ENCODE data around the gene IL5.

Gene IL5

GRCh38 chr5:132498152-132498551 lies 45.2 kb downstream of the IL5 start:
- no peak for DNase-seq

GRCh38 chr5:132497488-132497997 lies 45.8 kb downstream of the IL5 start:
- DNase-seq, result no peak

GRCh38 chr5:132496631-132497487 lies 46.5 kb downstream of the IL5 start:
- no peak for DNase-seq

- peak; percentile 76 for DNase-seq
These were observed 47.1 kb downstream of the IL5 start for GRCh38 chr5:132496191-132496630.

- peak; percentile 31 for DNase-seq
These were observed 47.6 kb downstream of the IL5 start for GRCh38 chr5:132495667-132496190.

- DNase-seq, result no peak
These were observed 49.5 kb downstream of the IL5 start for GRCh38 chr5:132493821-132494220.

- no peak for DNase-seq
These were observed 50.1 kb downstream of the IL5 start for GRCh38 chr5:132493241-132493640.

- DNase-seq, result no peak
These were observed 50.8 kb downstream of the IL5 start for GRCh38 chr5:132492386-132493125.

Measured in DMS79 (cell line).